ENCODE measurements around the gene SERPINB4.
"Not testable (repeated sequence)": the region's sequence is repeated elsewhere in the genome, so short reads cannot be mapped to it uniquely, and the experiment has no call there.

DNA sequence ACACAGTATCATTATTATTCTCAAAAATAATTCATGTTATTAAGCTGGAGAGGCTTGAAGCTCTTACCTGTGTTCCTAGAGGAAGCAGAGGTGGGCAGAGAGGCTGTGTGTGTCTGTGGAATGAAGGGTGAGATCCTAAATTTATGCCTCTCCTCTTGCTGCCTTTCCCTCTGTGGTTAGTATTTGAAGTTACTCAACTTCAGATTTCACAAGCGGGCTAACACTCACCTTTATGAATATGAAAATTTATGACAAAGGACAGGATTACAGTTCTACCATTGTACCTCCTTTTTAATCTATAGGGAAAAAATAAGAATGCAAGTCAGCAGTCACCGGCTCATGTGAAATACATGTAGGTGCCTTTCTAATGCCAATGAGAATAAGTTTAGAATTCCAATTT lies at the start of gene SERPINB4:
- TF ChIP-seq, protein P1, sequence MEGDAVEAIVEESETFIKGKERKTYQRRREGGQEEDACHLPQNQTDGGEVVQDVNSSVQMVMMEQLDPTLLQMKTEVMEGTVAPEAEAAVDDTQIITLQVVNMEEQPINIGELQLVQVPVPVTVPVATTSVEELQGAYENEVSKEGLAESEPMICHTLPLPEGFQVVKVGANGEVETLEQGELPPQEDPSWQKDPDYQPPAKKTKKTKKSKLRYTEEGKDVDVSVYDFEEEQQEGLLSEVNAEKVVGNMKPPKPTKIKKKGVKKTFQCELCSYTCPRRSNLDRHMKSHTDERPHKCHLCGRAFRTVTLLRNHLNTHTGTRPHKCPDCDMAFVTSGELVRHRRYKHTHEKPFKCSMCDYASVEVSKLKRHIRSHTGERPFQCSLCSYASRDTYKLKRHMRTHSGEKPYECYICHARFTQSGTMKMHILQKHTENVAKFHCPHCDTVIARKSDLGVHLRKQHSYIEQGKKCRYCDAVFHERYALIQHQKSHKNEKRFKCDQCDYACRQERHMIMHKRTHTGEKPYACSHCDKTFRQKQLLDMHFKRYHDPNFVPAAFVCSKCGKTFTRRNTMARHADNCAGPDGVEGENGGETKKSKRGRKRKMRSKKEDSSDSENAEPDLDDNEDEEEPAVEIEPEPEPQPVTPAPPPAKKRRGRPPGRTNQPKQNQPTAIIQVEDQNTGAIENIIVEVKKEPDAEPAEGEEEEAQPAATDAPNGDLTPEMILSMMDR (IDR thresholded peaks at IDR 0.05; ENCODE audit: low read length), result not testable (repeated sequence)
- not testable (repeated sequence) for TF ChIP-seq EZH2 (IDR thresholded peaks at IDR 0.05; ENCODE audit: borderline replicate concordance, low read length)
